SU-DHL-6 (cell line): ENCODE data around the gene GJC2.

Source experiments
- H2AFZ ChIP-seq: fragments of 200-600 bp; sonication (generic); 2 replicates; pipeline ENCODE4 v1.6.1; 2014; ENCODE audit warnings: low read depth, mild to moderate bottlenecking, moderate library complexity, mixed read lengths, antibody characterized with exemption, low read length; ENCODE audit not compliant: severe bottlenecking
- H3F3A ChIP-seq: fragments of 200-600 bp; shearing (Covaris generic); 2 replicates; pipeline ENCODE4 v1.6.0; 2016; ENCODE audit warnings: antibody characterized with exemption, mild to moderate bottlenecking; ENCODE audit not compliant: insufficient read depth
- H3K27ac ChIP-seq: fragments of 200-600 bp; sonication (generic); 2 replicates; pipeline ENCODE4 v1.5.1; 2016; ENCODE audit warnings: low read depth, mild to moderate bottlenecking, low read length, moderate library complexity, mixed read lengths
- H3K27me3 ChIP-seq: fragments of 200-600 bp; sonication (generic), shearing (Covaris generic); 2 replicates; pipeline ENCODE4 v1.6.0; 2014; ENCODE audit warnings: mild to moderate bottlenecking, low read length
- H3K36me3 ChIP-seq: fragments of 200-600 bp; sonication (generic); 2 replicates; pipeline ENCODE4 v1.6.1; 2014; ENCODE audit warnings: mild to moderate bottlenecking, low read length, mixed read lengths
- H3K4me2 ChIP-seq: fragments of 300-600, 200-600 bp; shearing (Covaris generic), sonication (generic); 2 replicates; pipeline ENCODE4 v1.6.0; 2014; ENCODE audit warnings: low read length, low read depth, mild to moderate bottlenecking; ENCODE audit not compliant: poor library complexity, severe bottlenecking
- H3K4me3 ChIP-seq: fragments of 200-600 bp; sonication (generic); 2 replicates; pipeline ENCODE4 v1.5.1; 2014; ENCODE audit warnings: antibody characterized with exemption, low read length, mild to moderate bottlenecking, mixed read lengths; ENCODE audit not compliant: insufficient read depth, poor library complexity, severe bottlenecking
- H3K79me2 ChIP-seq: fragments of 200-600 bp; sonication (generic); 2 replicates; pipeline ENCODE4 v1.6.1; 2014; ENCODE audit warnings: mild to moderate bottlenecking, low read length, moderate library complexity; ENCODE audit not compliant: insufficient read depth
- H3K9ac ChIP-seq: fragments of 200-600 bp; sonication (generic); 2 replicates; pipeline ENCODE4 v1.7.0; 2014; ENCODE audit warnings: mild to moderate bottlenecking, low read length
- H3K9me2 ChIP-seq: fragments of 200-600 bp; sonication (generic); replicated peaks from 2 replicates; pipeline ENCODE4 v1.6.1; 2014; ENCODE audit warnings: low read length; ENCODE audit not compliant: insufficient read depth
- H3K9me3 ChIP-seq: fragments of 200-600 bp; sonication (generic); 2 replicates; pipeline ENCODE4 v1.6.1; 2014; ENCODE audit warnings: low read length, mixed read lengths; ENCODE audit not compliant: insufficient read depth
- H4K20me1 ChIP-seq: fragments of 200-600 bp; sonication (generic); 2 replicates; pipeline ENCODE4 v1.6.1; 2014; ENCODE audit warnings: low read depth, mild to moderate bottlenecking, antibody characterized with exemption, low read length, moderate library complexity, mixed read lengths
- EZH2phosphoT487 ChIP-seq: fragments of 200-600 bp; sonication (generic), shearing (Covaris generic); conservative IDR thresholded peaks from 2 replicates; pipeline ENCODE4 v1.6.1; 2018; ENCODE audit warnings: mild to moderate bottlenecking, antibody characterized with exemption, low read length, moderate library complexity, mixed read lengths
- TF ChIP-seq, protein P1 (sequence below): fragments of 200-600 bp; sonication (generic); IDR thresholded peaks from one replicate; pipeline ENCODE4 v1.5.1; 2017; ENCODE audit warnings: antibody characterized with exemption, mild to moderate bottlenecking, low read length, moderate library complexity; ENCODE audit not compliant: insufficient read depth, poor library complexity, severe bottlenecking

GJC2 gene

DNA sequence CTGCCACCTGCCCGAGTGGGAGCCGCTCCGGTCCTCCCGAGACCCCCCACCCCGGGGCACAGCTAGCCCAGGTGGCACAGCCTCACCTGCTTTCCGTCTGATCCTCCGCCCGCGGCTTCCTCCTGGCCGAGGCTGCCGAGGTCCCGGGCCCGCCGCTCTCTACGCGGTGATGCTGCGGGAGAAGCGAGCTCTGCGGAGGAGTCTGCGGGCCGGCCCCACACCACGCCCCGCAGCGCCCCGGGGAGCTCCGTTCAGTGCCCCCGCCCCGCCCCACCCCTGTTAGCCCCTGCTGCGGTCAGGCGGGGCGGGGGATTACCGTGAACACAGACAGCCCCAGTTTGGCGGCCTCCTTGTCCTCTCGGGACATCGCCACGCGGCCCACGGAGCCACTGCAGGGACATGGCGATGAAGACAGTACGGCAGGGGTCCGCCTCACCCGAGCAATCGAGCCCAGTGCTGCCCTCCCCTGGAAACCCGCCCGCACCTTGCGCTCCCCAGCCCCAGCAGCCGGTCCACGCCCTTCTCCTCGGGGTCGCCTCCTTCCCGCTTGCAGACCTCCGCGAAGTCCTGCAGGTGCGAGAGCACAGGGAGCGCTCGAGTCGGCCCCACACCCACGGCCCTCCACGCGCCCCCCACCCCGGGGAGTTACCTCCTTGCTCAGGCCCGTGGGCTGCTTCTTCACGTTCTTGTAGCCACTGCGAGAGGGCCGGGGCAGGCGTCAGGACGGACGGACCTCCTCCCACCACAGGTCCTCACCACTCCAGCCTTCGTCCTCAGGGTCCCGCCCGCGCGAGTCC lies 47.5 kb upstream of the GJC2 start:
- no peaks in the 10 kb centered on the region for H3K36me3 ChIP-seq
- H4K20me1 ChIP-seq = no peaks in the 10 kb centered on the region
- H3K9ac ChIP-seq = peak overlapping the region; percentile 81
- H3K9me2 ChIP-seq = no peaks in the 10 kb centered on the region
- TF ChIP-seq EZH2phosphoT487 = no peak
- TF ChIP-seq, protein P1, sequence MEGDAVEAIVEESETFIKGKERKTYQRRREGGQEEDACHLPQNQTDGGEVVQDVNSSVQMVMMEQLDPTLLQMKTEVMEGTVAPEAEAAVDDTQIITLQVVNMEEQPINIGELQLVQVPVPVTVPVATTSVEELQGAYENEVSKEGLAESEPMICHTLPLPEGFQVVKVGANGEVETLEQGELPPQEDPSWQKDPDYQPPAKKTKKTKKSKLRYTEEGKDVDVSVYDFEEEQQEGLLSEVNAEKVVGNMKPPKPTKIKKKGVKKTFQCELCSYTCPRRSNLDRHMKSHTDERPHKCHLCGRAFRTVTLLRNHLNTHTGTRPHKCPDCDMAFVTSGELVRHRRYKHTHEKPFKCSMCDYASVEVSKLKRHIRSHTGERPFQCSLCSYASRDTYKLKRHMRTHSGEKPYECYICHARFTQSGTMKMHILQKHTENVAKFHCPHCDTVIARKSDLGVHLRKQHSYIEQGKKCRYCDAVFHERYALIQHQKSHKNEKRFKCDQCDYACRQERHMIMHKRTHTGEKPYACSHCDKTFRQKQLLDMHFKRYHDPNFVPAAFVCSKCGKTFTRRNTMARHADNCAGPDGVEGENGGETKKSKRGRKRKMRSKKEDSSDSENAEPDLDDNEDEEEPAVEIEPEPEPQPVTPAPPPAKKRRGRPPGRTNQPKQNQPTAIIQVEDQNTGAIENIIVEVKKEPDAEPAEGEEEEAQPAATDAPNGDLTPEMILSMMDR = no peak
- H3K9me3 ChIP-seq = no peaks in the 10 kb centered on the region
- H3K4me3 ChIP-seq = peak overlapping the region; percentile 79
- peak overlapping the region; percentile 55 for H3K4me2 ChIP-seq
- no peaks in the 10 kb centered on the region for H3K27me3 ChIP-seq
- H3F3A ChIP-seq = peaks cover 26% of the 10 kb centered on the region
- H2AFZ ChIP-seq = no peak overlapping the region
- H3K27ac ChIP-seq = peak overlapping the region; percentile 48
- peaks cover 4% of the 10 kb centered on the region; the same call in 1 of the 2 replicates for H3K79me2 ChIP-seq

DNA sequence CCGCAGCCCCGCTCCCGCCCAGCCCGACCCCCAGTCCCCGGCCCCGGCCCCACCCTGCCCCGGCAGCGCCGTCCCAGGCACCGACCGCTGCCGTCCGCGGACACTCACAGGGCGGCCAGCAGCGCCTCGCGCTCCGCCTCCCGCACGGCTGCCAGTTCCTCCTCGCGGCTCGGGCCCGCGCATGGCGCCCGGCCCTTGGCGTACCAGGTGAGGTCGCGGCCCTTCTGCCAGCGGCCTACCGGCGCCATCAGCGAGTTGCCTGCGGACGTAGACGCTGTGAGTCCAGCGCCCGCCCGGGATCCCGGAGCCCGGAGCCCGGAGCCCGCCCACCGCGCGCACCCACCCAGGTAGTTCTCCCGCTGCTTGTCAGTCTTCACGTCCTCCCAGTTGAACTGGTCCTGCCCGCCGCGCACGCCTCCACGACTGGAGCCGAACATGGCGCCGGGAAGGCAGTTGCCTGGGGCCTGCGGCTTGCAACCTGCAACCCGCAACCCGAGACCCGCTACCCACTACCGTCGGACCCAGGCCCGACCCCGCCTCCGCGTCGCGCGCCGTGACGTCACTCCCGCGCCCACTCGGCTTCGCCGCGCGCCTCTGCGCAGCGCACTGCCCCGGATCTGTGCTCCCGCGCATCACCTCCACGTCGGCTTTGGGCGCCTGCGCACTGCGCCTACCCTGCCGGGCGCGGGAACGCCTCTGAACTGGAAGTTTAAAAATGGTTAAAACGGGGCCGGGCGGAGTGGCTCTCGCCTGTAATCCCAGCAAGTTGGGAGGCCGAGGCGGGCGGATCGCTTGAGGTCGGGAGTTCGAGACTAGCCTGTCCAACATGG lies 46.7 kb upstream of the GJC2 start, which contains the start of gene C1orf35:
Gene C1orf35, minus strand, starts transcription at position 535 of the 830 bp plus-strand sequence. Its CDS starts 98 bp downstream, at position 437.
- Histone ChIP-seq H2AFZ (peak within 1 kb of the TSS; percentile 75), H3K79me2 (0 out of 2 replicates have a peak, but pooled peaks cover 3% of the 10 kb centered on the region)

DNA sequence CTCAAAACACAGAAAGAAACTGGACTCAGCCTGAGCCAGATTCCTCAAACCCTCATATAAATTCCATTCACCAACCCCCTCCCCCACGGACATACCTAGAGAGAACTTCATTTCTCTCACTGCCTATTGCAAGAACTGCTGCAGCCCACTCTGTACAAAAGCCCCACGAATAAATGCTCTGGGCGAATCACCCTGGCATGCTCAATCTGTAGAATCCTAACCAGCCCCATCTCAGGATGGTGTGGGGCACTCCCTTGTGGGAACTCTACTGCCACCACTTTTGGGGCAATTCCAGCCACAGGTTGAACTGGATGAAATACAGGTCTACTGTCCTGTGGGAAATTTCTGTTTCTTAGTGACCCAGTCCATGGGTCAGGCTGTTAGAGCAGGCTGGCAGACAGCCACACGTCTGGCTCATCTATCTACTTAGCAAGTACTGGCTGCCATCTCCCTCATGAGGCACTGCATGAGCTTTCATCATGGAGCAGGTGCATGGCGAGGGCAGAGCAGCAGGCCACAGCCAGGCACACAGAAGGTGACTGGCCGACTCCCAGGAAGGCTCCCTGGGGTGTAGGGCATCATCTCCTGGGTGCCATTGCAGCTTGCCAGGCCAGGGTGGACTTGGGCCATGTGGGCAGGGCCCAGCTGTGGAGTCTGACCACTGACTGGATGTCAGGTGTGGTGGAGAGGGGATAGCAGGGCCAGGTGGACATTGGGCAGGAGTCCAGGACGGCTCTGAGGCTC lies 45.0 kb upstream of the GJC2 start:
- Histone ChIP-seq H2AFZ (no peak overlapping the region), H3K9me3 (no peaks in the 10 kb centered on the region), H3K9ac (peak overlapping the region; percentile 81), H3K36me3 (no peaks in the 10 kb centered on the region), H3K27me3 (no peaks in the 10 kb centered on the region), H4K20me1 (no peaks in the 10 kb centered on the region), H3K4me2 (peak overlapping the region; percentile 55), H3K27ac (peak overlapping the region; percentile 40; the same call in 1 of the 2 replicates), H3K79me2 (peaks cover 13% of the 10 kb centered on the region; the same call in 1 of the 2 replicates), H3K9me2 (no peaks in the 10 kb centered on the region), H3F3A (peaks cover 21% of the 10 kb centered on the region), H3K4me3 (no peak overlapping the region)
- TF ChIP-seq EZH2phosphoT487 = no peak
- TF ChIP-seq, protein P1 = no peak

More for the DNA sequence above, 46.7 kb upstream of the GJC2 start, which contains the start of gene C1orf35:
- H3K4me2 ChIP-seq = peak within 1 kb of the TSS; percentile 55
- H3K9me3 ChIP-seq = no peaks in the 10 kb centered on the region
- H3K27me3 ChIP-seq = no peaks in the 10 kb centered on the region
- TF ChIP-seq, protein P1 = no peak
- TF ChIP-seq EZH2phosphoT487 = no peak
- no peaks in the 10 kb centered on the region for H3K9me2 ChIP-seq
- H4K20me1 ChIP-seq = no peaks in the 10 kb centered on the region
- peaks cover 26% of the 10 kb centered on the region for H3F3A ChIP-seq
- peak within 1 kb of the TSS; percentile 53 for H3K27ac ChIP-seq
- H3K9ac ChIP-seq = peak within 1 kb of the TSS; percentile 81
- peak within 1 kb of the TSS; percentile 79 for H3K4me3 ChIP-seq
- no peaks in the 10 kb centered on the region for H3K36me3 ChIP-seq
